Measurements from ENCODE around the gene NHS.
A peak's percentile ranks its signal among the peaks of the same experiment; 100 is the strongest.

The NHS gene

DNA sequence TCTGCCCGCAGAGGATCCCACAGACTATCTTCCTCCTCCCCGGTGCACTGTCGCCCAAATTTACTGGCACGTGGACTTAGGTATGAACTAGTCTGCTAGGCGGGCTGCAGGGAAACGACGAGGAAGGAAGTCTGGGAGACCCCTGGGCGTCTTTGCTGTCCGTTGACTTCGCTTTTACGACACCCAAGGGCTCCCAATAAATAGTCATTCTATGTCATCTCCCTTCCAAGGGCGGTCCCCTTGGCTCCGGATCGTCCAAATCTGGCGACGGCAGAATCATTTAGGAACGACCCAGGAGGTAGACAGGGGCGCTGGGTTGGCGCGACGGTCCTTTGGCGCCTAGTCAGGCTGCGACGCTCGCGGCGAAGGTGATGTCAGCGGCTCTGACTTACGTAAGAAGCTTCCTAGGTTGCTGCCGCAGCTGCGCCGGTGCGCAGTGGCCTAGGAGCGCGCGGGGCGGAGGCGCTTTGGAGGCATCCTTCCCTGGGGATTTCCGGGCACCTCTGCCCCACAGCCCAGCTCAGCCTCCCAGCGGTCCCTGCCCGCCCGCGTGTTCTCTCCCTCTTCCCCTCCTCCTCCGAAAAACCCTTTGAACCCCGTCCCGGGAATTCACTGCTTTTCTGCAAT, 2.2 kb downstream of the NHS start:
- 36% methylated on average over 27 of the region's 46 CpGs for WGBS (ENCODE audit: insufficient coverage)

DNA sequence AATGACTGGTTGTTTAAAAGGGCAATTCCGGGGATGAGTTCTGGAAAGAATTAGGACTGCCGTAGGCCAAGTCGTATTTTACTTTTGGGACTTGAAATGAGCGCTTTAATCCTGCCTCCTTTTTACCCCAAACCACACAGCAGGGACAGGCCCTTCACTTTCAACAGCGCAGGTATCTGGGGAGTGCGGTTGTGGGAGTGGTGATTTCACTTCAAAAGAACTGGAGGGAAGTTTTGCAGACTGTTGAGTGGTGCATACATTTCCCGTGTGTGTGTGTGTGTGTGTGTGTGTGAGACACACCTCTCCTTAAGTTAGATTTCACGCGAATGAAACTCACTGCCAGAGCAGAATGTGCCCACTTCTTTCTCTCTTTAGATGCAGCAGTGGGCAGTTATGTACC, 2.8 kb downstream of the NHS start:
- Histone ChIP-seq H3K4me1 (ENCODE audit: control extremely low read depth in 1 of 4, control insufficient read depth in 4 of 4, insufficient read depth in 4 of 4, low read length in 3 of 4) (peaks cover 0 to 25% (median 12%) of the 10 kb centered on the region in 4 experiments), H3K9me3 (ENCODE audit: control extremely low read depth in 1 of 5, control insufficient read depth in 4 of 5, insufficient read depth in 2 of 5, low read depth in 1 of 5, low read length in 4 of 5) (peaks cover 0 to 20% (median 2%) of the 10 kb centered on the region in 5 experiments), H3K4me3 (ENCODE audit: control insufficient read depth in 1 of 7, extremely low read depth in 1 of 7, insufficient read depth in 4 of 7, low read depth in 2 of 7, low read length in 6 of 7) (no peak overlapping the region), H3K36me3 (ENCODE audit: control insufficient read depth in 4 of 4, insufficient read depth in 4 of 4, low read length in 3 of 4) (no peaks in the 10 kb centered on the region), H3K27me3 (replicated peaks in 2 of 5; ENCODE audit: control insufficient read depth in 4 of 5, insufficient read depth in 5 of 5, low read length in 4 of 5) (peaks cover 4 to 83% (median 16%) of the 10 kb centered on the region in 5 experiments), H3K27ac (ENCODE audit: insufficient read depth in 1 of 2, low read depth in 1 of 2, low read length in 2 of 2, poor library complexity in 1 of 2, severe bottlenecking in 2 of 2) (no peak overlapping the region)
- ChIA-PET POLR2A (no interaction called here), CTCF (no interaction called here)
- DNase-seq: peak in 2 of 3 donors; percentile 14 to 17
- WGBS (ENCODE audit: insufficient coverage): 33% methylated on average over 2 of the region's 9 CpGs

More for the DNA sequence above, 2.2 kb downstream of the NHS start:
- peaks cover 0 to 25% (median 12%) of the 10 kb centered on the region in 4 experiments for H3K4me1 ChIP-seq (ENCODE audit: control extremely low read depth in 1 of 4, control insufficient read depth in 4 of 4, insufficient read depth in 4 of 4, low read length in 3 of 4)
- peaks cover 0 to 17% (median 1%) of the 10 kb centered on the region in 5 experiments for H3K9me3 ChIP-seq (ENCODE audit: control extremely low read depth in 1 of 5, control insufficient read depth in 4 of 5, insufficient read depth in 2 of 5, low read depth in 1 of 5, low read length in 4 of 5)
- ChIA-PET POLR2A (no interaction called here), CTCF (no interaction called here)
- DNase-seq: peak in 2 of 3 donors; percentile 40 to 48
- peak overlapping the region in 4 of 7 experiments; percentile 1 to 19 (median 10) for H3K4me3 ChIP-seq (ENCODE audit: control insufficient read depth in 1 of 7, extremely low read depth in 1 of 7, insufficient read depth in 4 of 7, low read depth in 2 of 7, low read length in 6 of 7)
- no peak overlapping the region for H3K27ac ChIP-seq (ENCODE audit: insufficient read depth in 1 of 2, low read depth in 1 of 2, low read length in 2 of 2, poor library complexity in 1 of 2, severe bottlenecking in 2 of 2)
- H3K27me3 ChIP-seq (replicated peaks in 2 of 5; ENCODE audit: control insufficient read depth in 4 of 5, insufficient read depth in 5 of 5, low read length in 4 of 5): peaks cover 4 to 82% (median 16%) of the 10 kb centered on the region in 5 experiments
- no peaks in the 10 kb centered on the region for H3K36me3 ChIP-seq (ENCODE audit: control insufficient read depth in 4 of 4, insufficient read depth in 4 of 4, low read length in 3 of 4)

DNA sequence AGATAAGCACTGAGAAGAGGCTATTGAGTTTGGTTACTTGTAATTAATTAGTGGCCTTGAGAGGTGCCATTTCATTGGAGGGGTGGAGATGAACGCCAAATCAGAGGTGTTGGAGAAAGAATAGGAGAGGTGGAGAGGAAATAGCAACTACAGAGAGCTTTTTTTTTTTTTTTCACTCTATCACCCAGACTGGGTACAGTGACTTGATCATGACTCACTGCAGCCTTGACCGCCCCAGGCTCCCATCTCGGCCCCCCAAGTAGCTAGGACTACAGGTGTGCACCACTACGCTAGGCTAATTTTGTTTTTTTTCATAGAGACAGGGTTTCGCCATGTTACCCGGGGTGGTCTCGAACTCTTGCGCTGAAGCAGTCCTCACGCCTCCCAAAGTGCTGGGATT, 5.2 kb downstream of the NHS start:
- WGBS (ENCODE audit: insufficient coverage): 88% methylated on average over 7 of the region's 9 CpGs
- peaks cover 4 to 74% (median 10%) of the 10 kb centered on the region in 5 experiments for H3K27me3 ChIP-seq (replicated peaks in 2 of 5; ENCODE audit: control insufficient read depth in 4 of 5, insufficient read depth in 5 of 5, low read length in 4 of 5)
- H3K9me3 ChIP-seq (ENCODE audit: control extremely low read depth in 1 of 5, control insufficient read depth in 4 of 5, insufficient read depth in 2 of 5, low read depth in 1 of 5, low read length in 4 of 5): peaks cover 0 to 23% (median 2%) of the 10 kb centered on the region in 5 experiments
- H3K4me3 ChIP-seq (ENCODE audit: control insufficient read depth in 1 of 7, extremely low read depth in 1 of 7, insufficient read depth in 4 of 7, low read depth in 2 of 7, low read length in 6 of 7): no peak overlapping the region
- no peaks in the 10 kb centered on the region for H3K36me3 ChIP-seq (ENCODE audit: control insufficient read depth in 4 of 4, insufficient read depth in 4 of 4, low read length in 3 of 4)
- CTCF ChIA-PET: no interaction called here
- no peak for DNase-seq
- POLR2A ChIA-PET: no interaction called here
- H3K4me1 ChIP-seq (ENCODE audit: control extremely low read depth in 1 of 4, control insufficient read depth in 4 of 4, insufficient read depth in 4 of 4, low read length in 3 of 4): peaks cover 0 to 20% (median 10%) of the 10 kb centered on the region in 4 experiments
- no peak overlapping the region for H3K27ac ChIP-seq (ENCODE audit: insufficient read depth in 1 of 2, low read depth in 1 of 2, low read length in 2 of 2, poor library complexity in 1 of 2, severe bottlenecking in 2 of 2)

DNA sequence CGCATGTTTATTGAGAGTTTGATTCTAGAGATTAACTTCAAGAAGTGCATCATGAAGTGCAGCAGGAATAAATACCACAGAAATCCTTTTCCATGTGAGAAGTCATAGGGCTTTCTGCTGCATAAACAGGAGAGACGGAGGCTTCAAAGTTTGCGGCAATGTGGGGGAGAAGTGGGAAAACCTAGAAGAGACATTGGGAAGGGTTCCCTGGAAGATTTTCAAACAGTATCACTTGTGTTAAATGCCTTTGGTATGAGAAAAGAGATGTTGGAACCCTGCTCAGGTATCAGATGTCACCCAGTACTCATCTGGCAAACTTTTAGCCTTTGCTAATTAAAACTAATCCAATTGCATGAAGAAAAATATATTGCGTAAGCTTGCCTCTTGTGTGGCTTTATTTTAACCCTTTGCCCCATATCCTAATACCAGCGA, 15.4 kb downstream of the NHS start:
- CTCF ChIA-PET: no interaction called here

DNA sequence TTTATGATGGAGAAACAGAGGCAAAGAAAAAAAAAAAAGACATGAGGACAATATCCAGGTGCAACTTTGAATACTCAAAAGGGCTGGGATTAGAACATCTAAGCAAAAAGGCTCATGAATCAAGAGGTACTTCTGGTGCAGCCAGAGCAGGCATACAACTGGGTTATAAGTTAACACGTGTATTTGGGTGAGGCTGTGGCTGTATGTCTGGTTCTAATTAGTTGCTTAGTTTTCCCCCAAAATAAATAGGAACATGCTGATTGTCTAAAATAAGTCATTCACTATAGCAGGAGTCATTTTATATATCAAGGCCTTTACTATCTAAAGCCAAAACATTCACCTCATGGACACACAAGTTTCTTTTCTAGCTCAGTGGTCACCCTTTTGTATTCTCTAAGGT, 20.2 kb downstream of the NHS start:
- Histone ChIP-seq H3K4me1 (ENCODE audit: control extremely low read depth in 1 of 4, control insufficient read depth in 4 of 4, insufficient read depth in 4 of 4, low read length in 3 of 4) (no peaks in the 10 kb centered on the region), H3K4me3 (ENCODE audit: control insufficient read depth in 1 of 7, extremely low read depth in 1 of 7, insufficient read depth in 4 of 7, low read depth in 2 of 7, low read length in 6 of 7) (no peak overlapping the region), H3K27ac (ENCODE audit: insufficient read depth in 1 of 2, low read depth in 1 of 2, low read length in 2 of 2, poor library complexity in 1 of 2, severe bottlenecking in 2 of 2) (no peak overlapping the region), H3K9me3 (ENCODE audit: control extremely low read depth in 1 of 5, control insufficient read depth in 4 of 5, insufficient read depth in 2 of 5, low read depth in 1 of 5, low read length in 4 of 5) (peaks cover 0 to 2% (median 0%) of the 10 kb centered on the region in 5 experiments), H3K27me3 (replicated peaks in 2 of 5; ENCODE audit: control insufficient read depth in 4 of 5, insufficient read depth in 5 of 5, low read length in 4 of 5) (peaks cover 0 to 12% (median 0%) of the 10 kb centered on the region in 5 experiments), H3K36me3 (ENCODE audit: control insufficient read depth in 4 of 4, insufficient read depth in 4 of 4, low read length in 3 of 4) (no peaks in the 10 kb centered on the region)
- ChIA-PET CTCF (no interaction called here), POLR2A (no interaction called here)
- DNase-seq: no peak
- WGBS (ENCODE audit: insufficient coverage): no CpG with 5 or more reads among the region's 1 CpG

More for the DNA sequence above, 15.4 kb downstream of the NHS start:
- peaks cover 0 to 8% (median 0%) of the 10 kb centered on the region in 5 experiments for H3K27me3 ChIP-seq (replicated peaks in 2 of 5; ENCODE audit: control insufficient read depth in 4 of 5, insufficient read depth in 5 of 5, low read length in 4 of 5)
- DNase-seq: no peak
- H3K4me1 ChIP-seq (ENCODE audit: control extremely low read depth in 1 of 4, control insufficient read depth in 4 of 4, insufficient read depth in 4 of 4, low read length in 3 of 4): no peaks in the 10 kb centered on the region
- H3K9me3 ChIP-seq (ENCODE audit: control extremely low read depth in 1 of 5, control insufficient read depth in 4 of 5, insufficient read depth in 2 of 5, low read depth in 1 of 5, low read length in 4 of 5): no peaks in the 10 kb centered on the region
- 74% methylated on average over 3 of the region's 5 CpGs for WGBS (ENCODE audit: insufficient coverage)
- H3K4me3 ChIP-seq (ENCODE audit: control insufficient read depth in 1 of 7, extremely low read depth in 1 of 7, insufficient read depth in 4 of 7, low read depth in 2 of 7, low read length in 6 of 7): no peak overlapping the region
- no peak overlapping the region for H3K27ac ChIP-seq (ENCODE audit: insufficient read depth in 1 of 2, low read depth in 1 of 2, low read length in 2 of 2, poor library complexity in 1 of 2, severe bottlenecking in 2 of 2)
- H3K36me3 ChIP-seq (ENCODE audit: control insufficient read depth in 4 of 4, insufficient read depth in 4 of 4, low read length in 3 of 4): no peaks in the 10 kb centered on the region
- POLR2A ChIA-PET: interaction anchor here (0.6 kb wide), 1 partner anchor 1477 kb away, joined by 3 read pairs; no protein-coding TSS in a partner anchor

DNA sequence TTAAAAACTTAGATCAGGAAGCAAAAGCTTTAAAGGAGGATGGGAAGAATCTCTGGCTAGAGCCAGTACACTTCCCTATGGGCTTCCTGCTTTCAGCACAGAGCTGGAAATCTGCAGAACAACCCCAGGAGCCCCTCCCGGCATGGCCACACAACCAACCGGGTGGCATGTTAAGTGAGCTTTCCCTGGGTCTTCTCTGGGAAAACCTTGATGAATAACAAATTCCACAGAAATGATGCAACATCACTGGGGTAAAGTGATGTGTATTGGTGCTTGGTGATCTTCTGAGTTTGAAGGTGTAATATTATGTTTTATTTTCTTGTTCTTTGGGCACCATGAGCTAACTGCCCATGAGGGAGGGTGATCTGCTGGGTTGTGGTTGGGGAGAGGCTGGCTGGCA, 22.1 kb downstream of the NHS start:
- POLR2A ChIA-PET: no interaction called here

DNA sequence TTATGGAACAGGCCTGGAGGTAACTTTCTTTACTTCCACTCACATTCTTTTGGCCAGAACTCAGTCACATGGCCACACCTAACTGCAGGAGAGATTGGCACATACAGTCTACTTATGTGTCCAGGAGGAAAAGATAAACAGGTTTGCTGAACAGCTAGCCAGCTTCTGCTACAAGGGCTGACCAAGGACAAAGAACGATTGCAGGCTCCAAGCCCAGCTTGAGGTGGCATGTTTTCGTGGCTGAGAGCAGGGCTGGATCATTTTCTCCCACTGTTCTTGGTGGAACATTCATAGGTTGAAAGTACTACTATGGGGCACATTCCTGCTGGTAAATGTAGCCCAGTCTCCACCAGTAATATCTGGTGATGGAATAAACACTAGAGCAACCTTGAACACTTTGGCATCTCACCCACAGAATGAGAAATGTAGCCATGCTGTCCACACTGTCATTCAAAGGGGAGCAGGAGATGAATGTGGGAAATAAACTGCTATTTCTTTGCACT, 28.2 kb downstream of the NHS start:
- Histone ChIP-seq H3K36me3 (ENCODE audit: control insufficient read depth in 4 of 4, insufficient read depth in 4 of 4, low read length in 3 of 4) (no peaks in the 10 kb centered on the region), H3K9me3 (ENCODE audit: control extremely low read depth in 1 of 5, control insufficient read depth in 4 of 5, insufficient read depth in 2 of 5, low read depth in 1 of 5, low read length in 4 of 5) (peaks cover 0 to 1% (median 0%) of the 10 kb centered on the region in 5 experiments), H3K4me3 (ENCODE audit: control insufficient read depth in 1 of 7, extremely low read depth in 1 of 7, insufficient read depth in 4 of 7, low read depth in 2 of 7, low read length in 6 of 7) (no peak overlapping the region), H3K4me1 (ENCODE audit: control extremely low read depth in 1 of 4, control insufficient read depth in 4 of 4, insufficient read depth in 4 of 4, low read length in 3 of 4) (no peaks in the 10 kb centered on the region), H3K27ac (ENCODE audit: insufficient read depth in 1 of 2, low read depth in 1 of 2, low read length in 2 of 2, poor library complexity in 1 of 2, severe bottlenecking in 2 of 2) (no peak overlapping the region), H3K27me3 (replicated peaks in 2 of 5; ENCODE audit: control insufficient read depth in 4 of 5, insufficient read depth in 5 of 5, low read length in 4 of 5) (peaks cover 0 to 8% (median 0%) of the 10 kb centered on the region in 5 experiments)
- DNase-seq: no peak
- POLR2A ChIA-PET: no interaction called here
- CTCF ChIA-PET: no interaction called here
- WGBS (ENCODE audit: insufficient coverage): 91% methylated on average over 2 of the region's 2 CpGs

More for the DNA sequence above, 22.1 kb downstream of the NHS start:
- CTCF ChIA-PET: no interaction called here
- Histone ChIP-seq H3K27me3 (replicated peaks in 2 of 5; ENCODE audit: control insufficient read depth in 4 of 5, insufficient read depth in 5 of 5, low read length in 4 of 5) (peaks cover 0 to 6% (median 0%) of the 10 kb centered on the region in 5 experiments), H3K9me3 (ENCODE audit: control extremely low read depth in 1 of 5, control insufficient read depth in 4 of 5, insufficient read depth in 2 of 5, low read depth in 1 of 5, low read length in 4 of 5) (peaks cover 0 to 2% (median 0%) of the 10 kb centered on the region in 5 experiments), H3K27ac (ENCODE audit: insufficient read depth in 1 of 2, low read depth in 1 of 2, low read length in 2 of 2, poor library complexity in 1 of 2, severe bottlenecking in 2 of 2) (no peak overlapping the region), H3K4me1 (ENCODE audit: control extremely low read depth in 1 of 4, control insufficient read depth in 4 of 4, insufficient read depth in 4 of 4, low read length in 3 of 4) (no peaks in the 10 kb centered on the region), H3K4me3 (ENCODE audit: control insufficient read depth in 1 of 7, extremely low read depth in 1 of 7, insufficient read depth in 4 of 7, low read depth in 2 of 7, low read length in 6 of 7) (no peak overlapping the region), H3K36me3 (ENCODE audit: control insufficient read depth in 4 of 4, insufficient read depth in 4 of 4, low read length in 3 of 4) (no peaks in the 10 kb centered on the region)
- 83% methylated on average over 2 of the region's 2 CpGs for WGBS (ENCODE audit: insufficient coverage)
- no peak for DNase-seq
